Epithelial cell of esophagus (primary cell): Measurements from ENCODE around the gene SCUBE1.
"Not testable (repeated sequence)": the region's sequence is repeated elsewhere in the genome, so short reads cannot be mapped to it uniquely, and the experiment has no call there.

Source experiments
- DNase-seq: peaks from one replicate; pipeline ENCODE4 v3.0.0; 2010; ENCODE audit warnings: low read depth
- H3K4me3 ChIP-seq: 2 replicates; pipeline ENCODE4 v1.5.1; 2011; ENCODE audit warnings: mild to moderate bottlenecking, low read length, control low read depth
- TF ChIP-seq, protein P1 (sequence below): IDR thresholded peaks from 2 replicates; pipeline ENCODE4 v1.5.1; 2011; ENCODE audit warnings: low read depth, mild to moderate bottlenecking, low read length, control low read depth, inconsistent platforms; ENCODE audit not compliant: insufficient read depth; ENCODE audit errors: missing control alignments

SCUBE1 gene

DNA sequence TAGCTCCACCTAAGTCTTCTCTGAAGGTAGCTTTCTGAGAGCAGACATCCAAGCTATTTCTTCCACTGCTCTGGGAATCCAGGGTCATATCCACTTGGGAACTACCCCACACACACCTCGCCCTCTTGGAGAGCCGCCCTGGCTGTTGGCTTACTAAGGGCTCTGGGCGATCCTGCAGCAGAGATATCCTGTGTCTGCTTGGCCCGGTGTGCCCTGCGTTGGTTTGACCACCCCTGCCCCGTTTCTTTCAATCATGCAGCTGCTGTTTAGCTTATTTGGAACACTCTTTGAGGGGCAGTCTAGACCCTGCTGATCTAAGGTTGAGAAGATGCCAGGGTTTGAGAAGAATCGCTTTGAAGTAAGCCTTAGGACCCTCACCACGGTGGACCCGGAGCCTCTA, 17.4 kb upstream of the SCUBE1 start:
- TF ChIP-seq, protein P1, sequence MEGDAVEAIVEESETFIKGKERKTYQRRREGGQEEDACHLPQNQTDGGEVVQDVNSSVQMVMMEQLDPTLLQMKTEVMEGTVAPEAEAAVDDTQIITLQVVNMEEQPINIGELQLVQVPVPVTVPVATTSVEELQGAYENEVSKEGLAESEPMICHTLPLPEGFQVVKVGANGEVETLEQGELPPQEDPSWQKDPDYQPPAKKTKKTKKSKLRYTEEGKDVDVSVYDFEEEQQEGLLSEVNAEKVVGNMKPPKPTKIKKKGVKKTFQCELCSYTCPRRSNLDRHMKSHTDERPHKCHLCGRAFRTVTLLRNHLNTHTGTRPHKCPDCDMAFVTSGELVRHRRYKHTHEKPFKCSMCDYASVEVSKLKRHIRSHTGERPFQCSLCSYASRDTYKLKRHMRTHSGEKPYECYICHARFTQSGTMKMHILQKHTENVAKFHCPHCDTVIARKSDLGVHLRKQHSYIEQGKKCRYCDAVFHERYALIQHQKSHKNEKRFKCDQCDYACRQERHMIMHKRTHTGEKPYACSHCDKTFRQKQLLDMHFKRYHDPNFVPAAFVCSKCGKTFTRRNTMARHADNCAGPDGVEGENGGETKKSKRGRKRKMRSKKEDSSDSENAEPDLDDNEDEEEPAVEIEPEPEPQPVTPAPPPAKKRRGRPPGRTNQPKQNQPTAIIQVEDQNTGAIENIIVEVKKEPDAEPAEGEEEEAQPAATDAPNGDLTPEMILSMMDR: no peak
- DNase-seq: no peak
- H3K4me3 ChIP-seq: no peak overlapping the region

- TF ChIP-seq, protein P1: no peak
- H3K4me3 ChIP-seq: no peak overlapping the region
- no peak for DNase-seq
Measured at GRCh38 chr22:43356881-43357280, 13.7 kb upstream of the SCUBE1 start.

DNA sequence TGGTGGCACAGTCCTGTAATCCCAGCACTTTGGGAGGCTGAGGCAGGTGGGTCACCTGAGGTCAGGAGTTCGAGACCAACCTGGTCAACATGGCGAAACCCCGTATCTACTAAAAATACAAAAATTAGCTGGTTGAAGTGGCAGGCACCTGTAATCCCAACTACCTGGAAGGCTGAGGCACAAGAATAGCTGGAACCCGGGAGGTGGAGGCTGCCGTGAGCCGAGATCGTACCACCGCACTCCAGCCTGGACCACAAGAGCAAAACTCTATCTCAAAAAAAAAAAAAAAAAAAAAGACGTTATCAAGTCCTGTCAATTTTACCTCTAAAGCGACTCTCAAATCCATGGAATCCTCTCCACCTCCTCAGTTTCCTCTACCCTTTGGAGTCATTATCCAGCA, 12.5 kb upstream of the SCUBE1 start:
- H3K4me3 ChIP-seq, DNase-seq: not testable (repeated sequence)

- no peak overlapping the region for H3K4me3 ChIP-seq
- DNase-seq: no peak
- TF ChIP-seq, protein P1: no peak
Measured at GRCh38 chr22:43351966-43352345, 8.8 kb upstream of the SCUBE1 start.

GRCh38 chr22:43349636-43350035, 6.5 kb upstream of the SCUBE1 start:
- TF ChIP-seq, protein P1: no peak
- no peak for DNase-seq
- no peak overlapping the region for H3K4me3 ChIP-seq

DNA sequence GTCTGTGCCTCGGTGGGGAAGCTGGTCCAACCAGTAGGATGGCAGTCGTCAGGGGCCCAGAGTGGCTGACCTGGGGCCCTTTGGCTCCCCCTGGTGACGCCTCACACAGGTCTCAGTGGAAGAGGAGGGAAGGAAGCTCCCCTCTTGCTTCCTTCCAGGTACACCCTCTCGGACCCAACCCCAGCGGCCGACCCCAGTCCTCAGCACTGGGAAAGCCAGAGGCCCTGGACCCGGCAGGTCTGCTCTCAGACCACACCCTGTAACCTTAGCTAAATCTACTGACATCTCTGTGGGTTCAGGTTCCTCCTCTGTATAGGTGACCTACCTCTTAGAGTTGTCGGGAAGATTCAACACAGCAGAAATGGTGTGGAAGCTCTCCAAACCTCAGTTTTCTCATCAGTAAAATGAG, 3.4 kb upstream of the SCUBE1 start:
- no peak overlapping the region for H3K4me3 ChIP-seq
- DNase-seq: peak; percentile 49
- TF ChIP-seq, protein P1: peak; percentile 70

DNA sequence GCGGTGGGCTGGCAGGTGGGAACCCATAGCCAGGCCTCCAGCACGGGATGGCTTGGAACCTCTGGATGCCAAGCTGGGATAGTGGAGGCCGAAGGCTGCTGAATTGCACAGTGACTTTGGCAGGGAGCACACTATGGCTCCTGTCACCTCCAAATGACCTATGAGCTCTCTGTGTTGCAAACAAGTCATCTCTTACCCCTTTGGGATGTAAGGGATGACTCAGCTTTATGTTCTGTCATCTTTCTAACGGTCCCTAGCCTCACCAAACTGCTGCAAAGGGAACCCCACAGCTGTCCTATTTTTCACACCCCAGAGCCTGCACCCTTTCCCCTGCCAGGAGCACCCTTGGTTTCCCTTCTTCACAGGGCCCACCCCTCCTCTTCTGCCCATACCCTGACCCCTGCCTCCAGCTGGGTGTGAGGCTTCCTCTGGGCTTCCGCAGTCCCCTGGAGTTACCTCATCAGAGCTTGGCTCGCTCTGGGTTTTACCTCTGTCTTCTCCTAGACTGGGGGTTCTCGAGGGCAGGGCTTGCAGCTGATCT, 2.7 kb upstream of the SCUBE1 start:
- no peak overlapping the region for H3K4me3 ChIP-seq
- TF ChIP-seq, protein P1: no peak
- DNase-seq: no peak
